Left forelimb (tissue), 1 donor: ENCODE results near the gene GPATCH2L.

Source experiments
- DNase-seq: peaks from one replicate; pipeline ENCODE4 v3.0.0-alpha.2; 2018; ENCODE audit warnings: low spot score

GPATCH2L gene

GRCh38 chr14:76257111-76257803 is 105.5 kb downstream of the GPATCH2L start:
- no peak for DNase-seq

GRCh38 chr14:76257842-76258397 is 106.2 kb downstream of the GPATCH2L start:
- no peak for DNase-seq

GRCh38 chr14:76259029-76259735 is 107.5 kb downstream of the GPATCH2L start:
- no peak for DNase-seq

GRCh38 chr14:76260749-76261148 is 109.0 kb downstream of the GPATCH2L start:
- no peak for DNase-seq

- DNase-seq: no peak
Observed at GRCh38 chr14:76261371-76261811, 109.7 kb downstream of the GPATCH2L start.

- no peak for DNase-seq
Observed at GRCh38 chr14:76262641-76263040, 110.9 kb downstream of the GPATCH2L start.
